ENCODE measurements around the gene FAM161B.

- TF ChIP-seq CTCF (IDR thresholded peaks at IDR 0.05) = no peak
- TF ChIP-seq POLR2A (IDR thresholded peaks at IDR 0.05) = no peak
Measured at GRCh38 chr14:73988065-73988464, 38.2 kb upstream of the FAM161B start.
